HCT116 (cell line): ENCODE measurements around the gene PIK3CA. TPM values are rescaled to one million over a fixed set of nuclear protein-coding genes. Genes with fewer than 3 reads are reported as not detected.

Source experiments
- ATAC-seq: fragments of 200-7000 bp; cut with Tn5 transposase; 2 replicates; pipeline ENCODE4 v1.9.1; 2020; ENCODE audit warnings: mild to moderate bottlenecking, moderate library complexity
- BruUV-seq: library from RNA; stranded (reverse); fragments of 400-500 nt; replicated peaks from 2 replicates; lab custom pipeline; 2021; lab: Mats Ljungman, UMichigan
- CTCF ChIA-PET: fragments of 300-600 bp; sonication (Branson Sonifier 250); formaldehyde crosslinking; loops from one replicate; lab custom pipeline; 2021; ENCODE audit warnings: antibody characterized with exemption; lab: Charles Lee
- POLR2A ChIA-PET: fragments of 300-600, 350-600 bp; sonication (Branson Sonifier 250); formaldehyde crosslinking; loops from one replicate; lab custom pipeline; 2021; ENCODE audit warnings: antibody characterized with exemption; lab: Charles Lee
- RAD21 ChIA-PET, 2 experiments: fragments of 300-600 bp; sonication (Branson Sonifier 250); formaldehyde crosslinking; loops; one replicate each; lab custom pipeline; 2023; ENCODE audit warnings: low total read pairs in 2 of 2; ENCODE audit not compliant: uncharacterized antibody in 2 of 2, unreplicated experiment in 2 of 2, low non-redundant PET in 1 of 2; lab: Charles Lee
- DNase-seq: peaks from one replicate; pipeline ENCODE4 v3.0.0-alpha.2; 2010; ENCODE audit warnings: low read depth, low spot score
- H2AFZ ChIP-seq: fragments of 200-600 bp; shearing (Covaris generic), sonication (generic); 2 replicates; pipeline ENCODE4 v1.6.1; 2017; ENCODE audit warnings: low read depth, mixed run types, mixed read lengths, antibody characterized with exemption, low read length; ENCODE audit not compliant: poor library complexity, severe bottlenecking
- H3K27ac ChIP-seq: 2 replicates; pipeline ENCODE4 v1.5.1; 2012; ENCODE audit warnings: low read depth, low read length
- H3K27me3 ChIP-seq: fragments of 200-600 bp; sonication (generic); 2 replicates; pipeline ENCODE4 v1.6.1; 2016; ENCODE audit warnings: mixed run types, low read length, mixed read lengths; ENCODE audit not compliant: insufficient read depth
- H3K36me3 ChIP-seq, 2 experiments: fragments of 200-500 bp in 1 of 2; fragments of 200-600 bp in 1 of 2; sonication (Bioruptor generic) in 1 of 2; sonication (generic) in 1 of 2; 2 replicates each; pipeline versions ENCODE4 v1.5.1 to v1.6.1; 2014 to 2016; ENCODE audit warnings: low read length in 2 of 2, inconsistent platforms in 1 of 2, mixed read lengths in 1 of 2, mixed run types in 1 of 2; ENCODE audit not compliant: insufficient read depth in 2 of 2, control insufficient read depth in 1 of 2
- H3K4me1 ChIP-seq, 2 experiments: fragments of 200-600 bp in 1 of 2; sonication (generic) in 1 of 2; 2 replicates each; pipeline versions ENCODE4 v1.5.1 to v1.6.1; 2012 to 2017; ENCODE audit warnings: low read length in 2 of 2, inconsistent platforms in 1 of 2, mild to moderate bottlenecking in 1 of 2, mixed read lengths in 1 of 2, mixed run types in 1 of 2, moderate library complexity in 1 of 2; ENCODE audit not compliant: insufficient read depth in 2 of 2, control insufficient read depth in 1 of 2
- H3K4me2 ChIP-seq: fragments of 200-600 bp; sonication (generic); 2 replicates; pipeline ENCODE4 v1.6.1; 2017; ENCODE audit warnings: mixed run types, low read length, mixed read lengths
- H3K4me3 ChIP-seq, 2 experiments: fragments of 200-600 bp in 1 of 2; sonication (generic) in 1 of 2; replicated peaks in 1 of 2; 2 replicates each; pipeline ENCODE4 v1.5.1; 2011 to 2016; ENCODE audit warnings: low read length in 2 of 2, control low read depth in 1 of 2, low read depth in 1 of 2, mild to moderate bottlenecking in 1 of 2, mixed read lengths in 1 of 2, mixed run types in 1 of 2
- H3K79me2 ChIP-seq: fragments of 200-600 bp; sonication (generic); 2 replicates; pipeline ENCODE4 v1.6.1; 2017; ENCODE audit warnings: mild to moderate bottlenecking, mixed run types, low read length, moderate library complexity, mixed read lengths; ENCODE audit not compliant: insufficient read depth
- H3K9ac ChIP-seq: fragments of 200-600 bp; sonication (generic); 2 replicates; pipeline ENCODE4 v1.6.1; 2016; ENCODE audit warnings: low read length, mixed read lengths
- H3K9me2 ChIP-seq: fragments of 200-600 bp; sonication (generic), shearing (Covaris generic); 2 replicates; pipeline ENCODE4 v1.6.1; 2017; ENCODE audit warnings: mixed run types, mild to moderate bottlenecking, moderate library complexity; ENCODE audit not compliant: insufficient read depth
- H3K9me3 ChIP-seq, 2 experiments: fragments of 200-500 bp in 1 of 2; fragments of 200-600 bp in 1 of 2; sonication (Bioruptor generic) in 1 of 2; sonication (generic) in 1 of 2; 2 replicates each; pipeline ENCODE4 v1.6.1; 2014 to 2017; ENCODE audit warnings: low read length in 2 of 2, mixed read lengths in 2 of 2, inconsistent platforms in 1 of 2, low read depth in 1 of 2, mild to moderate bottlenecking in 1 of 2, mixed run types in 1 of 2, moderate library complexity in 1 of 2; ENCODE audit not compliant: control insufficient read depth in 1 of 2, insufficient read depth in 1 of 2
- H4K20me1 ChIP-seq: fragments of 200-600 bp; sonication (generic), shearing (Covaris generic); 2 replicates; pipeline ENCODE4 v1.6.1; 2017; ENCODE audit warnings: mixed run types, mild to moderate bottlenecking, moderate library complexity; ENCODE audit not compliant: insufficient read depth
- ATF3 ChIP-seq: IDR thresholded peaks from 2 replicates; pipeline ENCODE4 v1.6.1; 2012
- EGR1 ChIP-seq: IDR thresholded peaks from 2 replicates; pipeline ENCODE4 v1.6.1; 2012; ENCODE audit warnings: low read depth
- ELF1 ChIP-seq: IDR thresholded peaks from 2 replicates; pipeline ENCODE4 v1.6.1; 2012; ENCODE audit warnings: low read depth, borderline replicate concordance
- EZH2phosphoT487 ChIP-seq: fragments of 200-600 bp; IDR thresholded peaks from 2 replicates; pipeline ENCODE4 v1.6.1; 2018; ENCODE audit warnings: antibody characterized with exemption, borderline replicate concordance
- JUND ChIP-seq: IDR thresholded peaks from 2 replicates; pipeline ENCODE4 v1.6.1; 2012
- MAX ChIP-seq: IDR thresholded peaks from 2 replicates; pipeline ENCODE4 v1.6.1; 2012
- POLR2A ChIP-seq: IDR thresholded peaks from 2 replicates; pipeline ENCODE4 v1.7.0; 2011; ENCODE audit warnings: borderline replicate concordance; ENCODE audit not compliant: insufficient read depth, insufficient read length; ENCODE audit errors: extremely low read depth
- POLR2AphosphoS5 ChIP-seq: IDR thresholded peaks from 2 replicates; pipeline ENCODE4 v1.6.1; 2011; ENCODE audit warnings: mild to moderate bottlenecking, low read depth, low read length, moderate library complexity
- SIN3A ChIP-seq: IDR thresholded peaks from 2 replicates; pipeline ENCODE4 v1.6.1; 2012; ENCODE audit warnings: low read depth
- SP1 ChIP-seq: IDR thresholded peaks from 2 replicates; pipeline ENCODE4 v1.6.1; 2012; ENCODE audit warnings: low read depth
- SRF ChIP-seq: IDR thresholded peaks from 2 replicates; pipeline ENCODE4 v1.6.1; 2012; ENCODE audit warnings: low read depth
- TCF7L2 ChIP-seq: IDR thresholded peaks from 2 replicates; pipeline ENCODE4 v1.7.0; 2011; ENCODE audit warnings: borderline replicate concordance, inconsistent platforms; ENCODE audit not compliant: insufficient read depth, insufficient read length; ENCODE audit errors: extremely low read depth
- ZBTB33 ChIP-seq: IDR thresholded peaks from 2 replicates; pipeline ENCODE4 v1.6.1; 2011; ENCODE audit warnings: mild to moderate bottlenecking, low read length, moderate library complexity; ENCODE audit not compliant: insufficient replicate concordance; ENCODE audit errors: extremely low read depth
- ZFX ChIP-seq: fragments of 450-650 bp; IDR thresholded peaks from 2 replicates; pipeline ENCODE4 v1.6.1; 2017
- ZNF274 ChIP-seq: fragments of 200-500 bp; sonication (Bioruptor generic); IDR thresholded peaks from 2 replicates; pipeline ENCODE4 v1.6.1; 2014; ENCODE audit warnings: mild to moderate bottlenecking, low read depth, low read length, inconsistent platforms
- intact Hi-C: fragments of 100-400 bp; cut with micrococcal nuclease; formaldehyde crosslinking; loops from 2 replicates; pipeline ENCODE4 v1.10.0; 2022
- total RNA-seq: library from RNA; stranded (reverse); gene quantifications from one replicate; pipeline ENCODE4 v1.2.1, GENCODE V29; 2021; ENCODE audit not compliant: unreplicated experiment

The PIK3CA gene
- total RNA-seq, 1 experiment from 2014 or later: 17.9 TPM

- TF ChIP-seq ATF3 (no peak), ZBTB33 (no peak), EZH2phosphoT487 (no peak), MAX (no peak), TCF7L2 (no peak), SP1 (no peak), SIN3A (no peak), JUND (no peak), POLR2A (no peak), ZFX (no peak), POLR2AphosphoS5 (no peak), ELF1 (no peak), ZNF274 (no peak), EGR1 (no peak), SRF (no peak)
- no peaks in the 10 kb centered on the region for H3K36me3 ChIP-seq
- no peak within 1 kb of the TSS for H3K4me2 ChIP-seq
- no peak within 1 kb of the TSS for H3K4me3 ChIP-seq
- POLR2A ChIA-PET: no interaction called here
- no peaks in the 10 kb centered on the region for H3K79me2 ChIP-seq
- CTCF ChIA-PET: no interaction called here
- H3K9ac ChIP-seq: no peak within 1 kb of the TSS
- H2AFZ ChIP-seq: no peak within 1 kb of the TSS
- no peak within 1 kb of the TSS for H3K27ac ChIP-seq
- ATAC-seq (no peak), DNase-seq (no peak)
- BruUV-seq: no TSS peak
- H3K4me1 ChIP-seq: no peaks in the 10 kb centered on the region
- intact Hi-C loops: no loop called here
- no peaks in the 10 kb centered on the region for H3K9me2 ChIP-seq
- RAD21 ChIA-PET: no interaction called here
- no peaks in the 10 kb centered on the region for H4K20me1 ChIP-seq
- no peaks in the 10 kb centered on the region for H3K27me3 ChIP-seq
- H3K9me3 ChIP-seq: no peaks in the 10 kb centered on the region
These were observed 102.8 kb downstream of the PIK3CA start, which contains the start of gene KCNMB3 for GRCh38 chr3:179250803-179251476. Gene KCNMB3 (minus strand): TSS chr3:179251114. CDS start chr3:179250990, 124 bp downstream.
